MM.1S (cell line): Measurements from ENCODE around the gene ERI3.

ENCODE experiments used
- DNase-seq: peaks from one replicate; pipeline ENCODE4 v3.0.0-alpha.2; 2015
- H2AFZ ChIP-seq: fragments of 300-600 bp; sonication (generic); 2 replicates; pipeline ENCODE4 v1.6.0; 2016; ENCODE audit warnings: antibody characterized with exemption, low read length
- H3F3A ChIP-seq: fragments of 300-600 bp; sonication (generic); 2 replicates; pipeline ENCODE4 v1.6.1; 2016; ENCODE audit warnings: mild to moderate bottlenecking, antibody characterized with exemption, low read length, moderate library complexity, mixed read lengths; ENCODE audit not compliant: insufficient read depth
- H3K27ac ChIP-seq: fragments of 300-600 bp; sonication (generic); 2 replicates; pipeline ENCODE4 v1.5.1; 2016; ENCODE audit warnings: mild to moderate bottlenecking, low read length
- H3K27me3 ChIP-seq: fragments of 300-600 bp; sonication (generic); replicated peaks from 2 replicates; pipeline ENCODE4 v1.6.0; 2016; ENCODE audit warnings: low read length; ENCODE audit not compliant: insufficient read depth
- H3K36me3 ChIP-seq: fragments of 300-600 bp; sonication (generic); replicated peaks from 2 replicates; pipeline ENCODE4 v1.6.1; 2016; ENCODE audit warnings: mild to moderate bottlenecking, low read length, mixed read lengths; ENCODE audit not compliant: insufficient read depth
- H3K4me1 ChIP-seq: fragments of 300-600 bp; sonication (generic); 2 replicates; pipeline ENCODE4 v1.6.1; 2016; ENCODE audit warnings: low read length, mixed read lengths
- H3K4me2 ChIP-seq: fragments of 300-600 bp; sonication (generic); 2 replicates; pipeline ENCODE4 v1.6.0; 2016; ENCODE audit warnings: low read depth, low read length
- H3K4me3 ChIP-seq: fragments of 300-600 bp; sonication (generic); 2 replicates; pipeline ENCODE4 v1.5.1; 2016; ENCODE audit warnings: low read length, mixed read lengths
- H3K79me2 ChIP-seq: fragments of 300-600 bp; sonication (generic); 2 replicates; pipeline ENCODE4 v1.6.1; 2016; ENCODE audit warnings: mixed run types, low read length, mixed read lengths
- H3K9ac ChIP-seq: fragments of 300-600 bp; sonication (generic); 2 replicates; pipeline ENCODE4 v1.6.1; 2016; ENCODE audit warnings: low read length, mixed read lengths
- H3K9me2 ChIP-seq: fragments of 300-600 bp; sonication (generic); replicated peaks from 2 replicates; pipeline ENCODE4 v1.6.1; 2016; ENCODE audit warnings: mild to moderate bottlenecking, low read length, mixed read lengths; ENCODE audit not compliant: insufficient read depth
- H3K9me3 ChIP-seq: fragments of 300-600 bp; sonication (generic); replicated peaks from 2 replicates; pipeline ENCODE4 v1.6.1; 2016; ENCODE audit warnings: mild to moderate bottlenecking, low read length, mixed read lengths; ENCODE audit not compliant: insufficient read depth
- H4K20me1 ChIP-seq: fragments of 300-600 bp; sonication (generic); 2 replicates; pipeline ENCODE4 v1.6.1; 2016; ENCODE audit warnings: mild to moderate bottlenecking, low read length, moderate library complexity, mixed read lengths; ENCODE audit not compliant: insufficient read depth
- EZH2 ChIP-seq: fragments of 300-600 bp; sonication (generic); optimal IDR thresholded peaks from 2 replicates; pipeline ENCODE3; 2017; ENCODE audit warnings: low read depth, mild to moderate bottlenecking, antibody characterized with exemption, low read length, mixed read lengths
- EZH2phosphoT487 ChIP-seq: fragments of 300-600 bp; sonication (generic); IDR thresholded peaks from 2 replicates; pipeline ENCODE4 v1.6.1; 2018; ENCODE audit warnings: antibody characterized with exemption, low read length
- TF ChIP-seq, protein P1 (sequence below): fragments of 300-600 bp; sonication (generic); IDR thresholded peaks from 2 replicates; pipeline ENCODE4 v1.5.1; 2016; ENCODE audit warnings: antibody characterized with exemption, low read length, mixed read lengths

The ERI3 gene

DNA sequence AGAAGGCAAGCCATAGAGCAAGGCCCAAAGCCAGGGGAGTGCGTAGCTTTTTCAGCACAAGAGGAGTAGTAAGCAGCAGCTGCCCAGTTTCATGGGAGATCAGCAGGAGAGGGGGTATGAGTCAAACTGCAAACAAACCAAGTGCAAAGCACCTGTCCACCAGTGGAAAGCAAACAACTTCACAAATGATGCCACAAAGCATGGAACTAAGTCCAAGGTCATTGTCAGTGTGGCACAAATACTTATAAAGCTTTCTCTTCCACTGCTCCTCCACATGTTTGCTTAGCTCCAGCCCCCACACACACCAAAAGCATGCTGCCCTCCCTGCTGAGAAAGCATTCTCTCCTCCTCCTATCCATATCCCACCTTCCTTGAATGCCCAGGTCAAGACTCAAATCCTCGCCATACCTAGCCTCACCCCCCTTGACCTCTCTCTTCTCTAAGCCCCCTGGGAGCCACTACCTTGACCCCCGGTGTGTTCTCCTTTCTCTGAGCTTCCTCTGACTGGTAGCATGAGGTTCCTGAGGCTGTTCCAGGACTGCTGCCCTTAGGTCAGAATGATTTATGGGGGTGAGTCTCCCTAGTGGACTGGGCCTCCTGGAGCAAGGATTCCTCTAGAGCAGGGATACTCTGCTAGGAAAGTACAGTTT is 71.4 kb downstream of the ERI3 start:
- Histone ChIP-seq H3K79me2 (no peaks in the 10 kb centered on the region), H3F3A (no peaks in the 10 kb centered on the region), H3K9me2 (no peaks in the 10 kb centered on the region), H4K20me1 (no peaks in the 10 kb centered on the region), H3K36me3 (no peaks in the 10 kb centered on the region), H3K27me3 (no peaks in the 10 kb centered on the region), H3K4me2 (no peak overlapping the region), H2AFZ (no peak overlapping the region), H3K9me3 (no peaks in the 10 kb centered on the region), H3K4me1 (no peaks in the 10 kb centered on the region), H3K27ac (no peak overlapping the region), H3K9ac (no peak overlapping the region), H3K4me3 (no peak overlapping the region)
- TF ChIP-seq EZH2 (no peak), EZH2phosphoT487 (no peak)
- TF ChIP-seq, protein P1, sequence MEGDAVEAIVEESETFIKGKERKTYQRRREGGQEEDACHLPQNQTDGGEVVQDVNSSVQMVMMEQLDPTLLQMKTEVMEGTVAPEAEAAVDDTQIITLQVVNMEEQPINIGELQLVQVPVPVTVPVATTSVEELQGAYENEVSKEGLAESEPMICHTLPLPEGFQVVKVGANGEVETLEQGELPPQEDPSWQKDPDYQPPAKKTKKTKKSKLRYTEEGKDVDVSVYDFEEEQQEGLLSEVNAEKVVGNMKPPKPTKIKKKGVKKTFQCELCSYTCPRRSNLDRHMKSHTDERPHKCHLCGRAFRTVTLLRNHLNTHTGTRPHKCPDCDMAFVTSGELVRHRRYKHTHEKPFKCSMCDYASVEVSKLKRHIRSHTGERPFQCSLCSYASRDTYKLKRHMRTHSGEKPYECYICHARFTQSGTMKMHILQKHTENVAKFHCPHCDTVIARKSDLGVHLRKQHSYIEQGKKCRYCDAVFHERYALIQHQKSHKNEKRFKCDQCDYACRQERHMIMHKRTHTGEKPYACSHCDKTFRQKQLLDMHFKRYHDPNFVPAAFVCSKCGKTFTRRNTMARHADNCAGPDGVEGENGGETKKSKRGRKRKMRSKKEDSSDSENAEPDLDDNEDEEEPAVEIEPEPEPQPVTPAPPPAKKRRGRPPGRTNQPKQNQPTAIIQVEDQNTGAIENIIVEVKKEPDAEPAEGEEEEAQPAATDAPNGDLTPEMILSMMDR = no peak
- no peak for DNase-seq

DNA sequence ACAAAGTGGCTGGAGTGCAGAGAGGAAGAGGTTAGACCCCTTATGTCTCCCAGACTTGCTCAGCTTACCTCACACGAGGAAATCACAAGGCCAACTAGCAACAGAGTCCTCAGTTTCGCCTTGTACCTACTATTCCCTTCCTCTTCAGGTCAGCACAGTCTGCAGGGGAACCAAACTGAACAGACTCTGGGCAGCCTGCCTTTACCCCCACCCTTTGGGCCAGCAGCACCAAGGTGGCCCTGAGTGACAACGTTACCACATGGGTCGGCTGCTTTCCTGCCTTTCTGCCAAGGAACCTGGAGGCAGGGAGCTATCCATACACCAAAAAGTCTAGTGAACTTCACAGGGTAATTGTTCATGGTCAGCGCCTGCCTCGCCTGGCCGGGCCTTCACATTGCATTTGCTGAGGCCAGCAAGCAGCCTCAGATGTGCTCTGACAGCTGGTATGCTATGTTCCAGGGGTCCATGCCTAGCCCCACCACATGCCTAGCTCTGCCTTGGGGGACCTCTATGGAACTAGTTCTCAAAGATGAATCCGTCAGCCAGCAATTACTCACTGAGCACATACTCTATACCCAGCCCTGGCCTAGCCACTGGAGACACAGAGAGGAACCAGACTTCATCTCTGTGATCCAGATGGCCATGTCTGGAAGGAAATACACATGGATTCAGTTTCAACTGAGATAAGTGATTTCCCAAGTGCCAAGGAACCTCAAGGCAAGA is 72.2 kb downstream of the ERI3 start:
- TF ChIP-seq EZH2 = no peak
- TF ChIP-seq, protein P1 = no peak
- TF ChIP-seq EZH2phosphoT487 = no peak
- Histone ChIP-seq H3K9ac (no peak overlapping the region), H3K79me2 (no peaks in the 10 kb centered on the region), H3K27me3 (no peaks in the 10 kb centered on the region), H4K20me1 (no peaks in the 10 kb centered on the region), H2AFZ (no peak overlapping the region), H3K9me2 (no peaks in the 10 kb centered on the region), H3K4me2 (no peak overlapping the region), H3K27ac (no peak overlapping the region), H3K9me3 (no peaks in the 10 kb centered on the region), H3K36me3 (no peaks in the 10 kb centered on the region), H3F3A (no peaks in the 10 kb centered on the region), H3K4me1 (no peaks in the 10 kb centered on the region), H3K4me3 (no peak overlapping the region)
- no peak for DNase-seq

DNA sequence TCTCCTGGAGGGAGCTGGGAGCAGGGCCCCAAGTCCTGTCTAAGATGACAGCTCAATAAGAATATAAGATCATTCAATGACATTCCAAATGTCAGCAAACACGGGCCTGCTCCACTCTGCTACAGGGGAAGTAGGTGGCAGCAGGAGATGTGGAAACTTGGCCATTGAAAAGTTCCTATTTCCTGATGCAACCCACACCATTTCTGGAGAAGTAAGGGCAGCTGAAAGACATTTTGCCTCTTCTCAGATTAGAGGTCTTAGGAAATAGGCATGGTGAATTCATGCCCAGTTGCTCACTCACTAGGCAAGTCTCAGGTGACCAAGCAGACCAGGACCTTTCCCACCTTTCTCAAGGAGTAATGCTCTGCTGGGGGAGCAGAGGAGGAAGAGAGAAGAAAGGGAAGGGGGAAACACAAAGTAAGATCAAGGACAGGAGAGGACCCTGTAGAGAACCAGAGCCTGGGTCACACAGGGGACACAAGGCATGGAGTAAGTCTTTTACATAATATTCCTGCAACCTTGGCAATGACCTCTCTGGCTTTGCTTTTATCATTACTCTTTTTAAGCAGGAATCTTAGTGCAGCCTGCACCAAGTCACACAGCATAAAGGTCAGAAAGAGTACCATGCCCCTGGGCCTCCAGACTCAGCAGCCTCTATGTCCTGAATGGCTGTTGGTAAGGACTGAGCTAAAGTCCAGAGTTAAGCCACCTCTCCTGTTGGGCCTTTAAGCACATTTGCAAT is 72.9 kb downstream of the ERI3 start:
- Histone ChIP-seq H2AFZ (no peak overlapping the region), H3K79me2 (no peaks in the 10 kb centered on the region), H3K9ac (no peak overlapping the region), H4K20me1 (no peaks in the 10 kb centered on the region), H3K36me3 (no peaks in the 10 kb centered on the region), H3K9me2 (no peaks in the 10 kb centered on the region), H3K27me3 (no peaks in the 10 kb centered on the region), H3F3A (no peaks in the 10 kb centered on the region), H3K9me3 (no peaks in the 10 kb centered on the region), H3K4me2 (no peak overlapping the region), H3K4me1 (no peaks in the 10 kb centered on the region), H3K27ac (no peak overlapping the region), H3K4me3 (no peak overlapping the region)
- no peak for DNase-seq
- TF ChIP-seq, protein P1 = no peak
- no peak for TF ChIP-seq EZH2phosphoT487
- no peak for TF ChIP-seq EZH2
